HG02981 (cell line): ENCODE data around the gene COG5.
A peak's percentile ranks its signal among the peaks of the same experiment; 100 is the strongest.

Experiments
- ATAC-seq: cut with Tn5 transposase; IDR thresholded peaks from one replicate; pipeline ENCODE4 v1.9.1; 2021; ENCODE audit warnings: mild to moderate bottlenecking, moderate library complexity; ENCODE audit not compliant: unreplicated experiment

COG5 gene

GRCh38 chr7:107344799-107345198, 218.9 kb downstream of the COG5 start:
- no peak for ATAC-seq

- ATAC-seq: no peak
Observed at GRCh38 chr7:107344286-107344685, 219.4 kb downstream of the COG5 start.

GRCh38 chr7:107338080-107338479, 225.6 kb downstream of the COG5 start:
- ATAC-seq: no peak

GRCh38 chr7:107332488-107333269, 231.0 kb downstream of the COG5 start:
- ATAC-seq: peak; percentile 60

GRCh38 chr7:107330478-107330877, 233.2 kb downstream of the COG5 start:
- ATAC-seq: no peak

GRCh38 chr7:107327986-107328569, 235.6 kb downstream of the COG5 start:
- no peak for ATAC-seq

GRCh38 chr7:107326061-107326460, 237.7 kb downstream of the COG5 start:
- no peak for ATAC-seq

GRCh38 chr7:107322015-107322414, 241.7 kb downstream of the COG5 start:
- no peak for ATAC-seq

- ATAC-seq: no peak
Observed at GRCh38 chr7:107321611-107322010, 242.1 kb downstream of the COG5 start.

GRCh38 chr7:107319724-107320228, 243.9 kb downstream of the COG5 start:
- no peak for ATAC-seq

GRCh38 chr7:107318523-107319160, 245.1 kb downstream of the COG5 start:
- ATAC-seq: no peak

GRCh38 chr7:107315716-107316220, 248.0 kb downstream of the COG5 start:
- no peak for ATAC-seq

- no peak for ATAC-seq
Observed at GRCh38 chr7:107313355-107313754, 250.4 kb downstream of the COG5 start.

- no peak for ATAC-seq
Observed at GRCh38 chr7:107312418-107312817, 251.3 kb downstream of the COG5 start.

- ATAC-seq: no peak
Observed at GRCh38 chr7:107309296-107309695, 254.4 kb downstream of the COG5 start.

- ATAC-seq: no peak
Observed at GRCh38 chr7:107304636-107305035, 259.1 kb downstream of the COG5 start.

- ATAC-seq: no peak
Observed at GRCh38 chr7:107304063-107304462, 259.7 kb downstream of the COG5 start.

- no peak for ATAC-seq
Observed at GRCh38 chr7:107302250-107302847, 261.4 kb downstream of the COG5 start.

- ATAC-seq: no peak
Observed at GRCh38 chr7:107294182-107294581, 269.5 kb downstream of the COG5 start.

GRCh38 chr7:107292591-107292990, 271.1 kb downstream of the COG5 start:
- ATAC-seq: no peak

GRCh38 chr7:107291434-107291833, 272.3 kb downstream of the COG5 start:
- no peak for ATAC-seq
